Upper lobe of left lung (tissue), 6 donors: ENCODE measurements around the gene KCNG2. TPM values are rescaled to one million over a fixed set of nuclear protein-coding genes. Genes with fewer than 3 reads are reported as not detected.
A peak's percentile ranks its signal among the peaks of the same experiment; 100 is the strongest.

Experiments used
- ATAC-seq, 2 donors: fragments of 200-7000 bp; cut with Tn5 transposase; one replicate each; pipeline ENCODE4 v1.9.1; 2022; ENCODE audit warnings: mild to moderate bottlenecking in 2 of 2, moderate library complexity in 2 of 2; ENCODE audit not compliant: low FRiP score in 2 of 2
- DNase-seq, 2 donors: peaks; one replicate each; pipeline ENCODE4 v3.0.0-alpha.2; 2019 to 2020
- H3K27ac ChIP-seq, 4 donors: fragments of 200-600 bp; sonication (generic); one replicate each; pipeline ENCODE4 v1.5.1; 2016 to 2019
- H3K27me3 ChIP-seq, 4 donors: fragments of 200-600 bp; sonication (generic); one replicate each; pipeline ENCODE4 v1.5.1; 2017 to 2019
- H3K36me3 ChIP-seq, 4 donors: fragments of 200-600 bp; sonication (generic); one replicate each; pipeline ENCODE4 v1.5.1; 2016 to 2019
- H3K4me1 ChIP-seq, 4 donors: fragments of 200-600 bp; sonication (generic); one replicate each; pipeline ENCODE4 v1.5.1; 2018 to 2019
- H3K4me3 ChIP-seq, 4 donors: fragments of 200-600 bp; sonication (generic); one replicate each; pipeline ENCODE4 v1.5.1; 2017 to 2019; ENCODE audit warnings: mild to moderate bottlenecking in 2 of 4, moderate library complexity in 1 of 4
- H3K9me3 ChIP-seq, 4 donors: fragments of 200-600 bp; sonication (generic); one replicate each; pipeline ENCODE4 v1.5.1; 2018 to 2019
- EP300 ChIP-seq, 4 donors: sonication (generic); formaldehyde crosslinking; IDR thresholded peaks; one replicate each; pipeline ENCODE4 v1.5.1; 2017; ENCODE audit warnings: antibody characterized with exemption in 4 of 4, control low read depth in 2 of 4
- POLR2A ChIP-seq, 4 donors: fragments of 450-650 bp; IDR thresholded peaks; one replicate each; pipeline ENCODE4 v1.5.1; 2016 to 2017; ENCODE audit warnings: antibody characterized with exemption in 4 of 4, mild to moderate bottlenecking in 2 of 4
- POLR2AphosphoS5 ChIP-seq, 2 donors: sonication (generic); formaldehyde crosslinking; IDR thresholded peaks; one replicate each; pipeline ENCODE4 v1.5.1; 2017; ENCODE audit warnings: antibody characterized with exemption in 2 of 2
- WGBS, 2 donors: methylation state at CpG; one replicate each; pipeline ENCODE4 v1.1.5; 2017 to 2018; 5-methylcytosine and 5-hydroxymethylcytosine counted together
- total RNA-seq, 6 donors: library from RNA; depleted of rRNA in 4 of 6; stranded (reverse); fragments of >200 nt in 4 of 6; gene quantifications; one replicate each; pipeline versions ENCODE4 v1.1.0 to v1.2.1, GENCODE V29; 2016 to 2021
- TF ChIP-seq, protein P1 (sequence below), 6 experiments: fragments of 450-650 bp in 4 of 6; fragments of 200-600 bp in 2 of 6; sonication (generic) in 2 of 6; IDR thresholded peaks; one replicate each; pipeline ENCODE4 v1.5.1; 2016 to 2019; ENCODE audit warnings: antibody characterized with exemption in 6 of 6
- donor health status: DM: no; HTN: no; CAD: no; lungs with moderate emphysema.
- donor health status: DM: no; HTN: yes; CAD: no; lungs with severe emphysema.

The KCNG2 gene
- total RNA-seq, 6 donors from 2014 or later, result 0.49 to 1.1 (median 0.73) TPM; not detected in 2

DNA sequence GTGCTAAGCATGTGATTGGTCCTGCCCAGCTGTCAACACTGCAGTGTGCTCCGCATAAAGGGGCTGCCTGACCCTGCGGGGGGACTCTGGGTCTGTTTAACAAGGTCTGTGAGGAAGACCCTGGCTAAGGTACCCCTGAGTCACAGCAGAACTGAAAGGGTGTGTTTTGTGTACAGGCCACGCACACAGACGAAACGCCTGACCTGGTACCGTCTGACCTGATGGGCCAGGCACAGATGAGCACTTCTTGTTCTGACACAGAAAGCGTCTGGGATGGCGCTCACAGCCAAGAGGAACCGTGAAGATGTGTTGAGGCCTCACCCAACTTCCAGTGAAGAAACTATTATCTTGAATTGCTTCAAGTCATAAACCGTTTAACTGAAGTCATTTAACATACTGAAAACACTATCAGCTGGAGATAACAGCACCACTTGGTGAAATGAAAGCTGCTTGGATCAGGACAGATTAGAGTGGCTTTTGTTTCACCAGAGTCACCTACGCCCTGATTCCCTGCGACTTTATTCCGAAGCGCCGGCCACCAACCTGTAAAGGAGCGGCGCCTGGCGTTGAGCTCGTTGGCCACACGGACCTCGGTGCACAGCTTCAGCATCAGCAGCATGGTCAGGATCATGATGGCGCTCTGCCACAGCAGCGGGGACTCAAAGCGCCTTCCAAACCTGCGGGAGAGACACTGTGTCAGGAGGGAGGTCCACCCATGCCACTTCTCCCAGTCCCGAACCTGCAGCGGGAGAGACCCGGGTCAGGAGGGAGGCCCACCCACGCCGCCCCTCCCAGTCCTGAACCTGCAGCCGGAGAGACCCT, 145.3 kb downstream of the KCNG2 start:
- TF ChIP-seq, protein P1, sequence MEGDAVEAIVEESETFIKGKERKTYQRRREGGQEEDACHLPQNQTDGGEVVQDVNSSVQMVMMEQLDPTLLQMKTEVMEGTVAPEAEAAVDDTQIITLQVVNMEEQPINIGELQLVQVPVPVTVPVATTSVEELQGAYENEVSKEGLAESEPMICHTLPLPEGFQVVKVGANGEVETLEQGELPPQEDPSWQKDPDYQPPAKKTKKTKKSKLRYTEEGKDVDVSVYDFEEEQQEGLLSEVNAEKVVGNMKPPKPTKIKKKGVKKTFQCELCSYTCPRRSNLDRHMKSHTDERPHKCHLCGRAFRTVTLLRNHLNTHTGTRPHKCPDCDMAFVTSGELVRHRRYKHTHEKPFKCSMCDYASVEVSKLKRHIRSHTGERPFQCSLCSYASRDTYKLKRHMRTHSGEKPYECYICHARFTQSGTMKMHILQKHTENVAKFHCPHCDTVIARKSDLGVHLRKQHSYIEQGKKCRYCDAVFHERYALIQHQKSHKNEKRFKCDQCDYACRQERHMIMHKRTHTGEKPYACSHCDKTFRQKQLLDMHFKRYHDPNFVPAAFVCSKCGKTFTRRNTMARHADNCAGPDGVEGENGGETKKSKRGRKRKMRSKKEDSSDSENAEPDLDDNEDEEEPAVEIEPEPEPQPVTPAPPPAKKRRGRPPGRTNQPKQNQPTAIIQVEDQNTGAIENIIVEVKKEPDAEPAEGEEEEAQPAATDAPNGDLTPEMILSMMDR (IDR thresholded peaks at IDR 0.05), result no peak
- TF ChIP-seq POLR2A (IDR thresholded peaks at IDR 0.05) (no peak), EP300 (IDR thresholded peaks at IDR 0.05) (no peak)
- Histone ChIP-seq H3K4me1 (peaks cover 21 to 64% (median 37%) of the 10 kb centered on the region in 4 donors), H3K4me3 (no peak overlapping the region), H3K36me3 (peaks cover 10 to 56% (median 28%) of the 10 kb centered on the region in 4 donors), H3K9me3 (no peaks in the 10 kb centered on the region), H3K27me3 (no peaks in the 10 kb centered on the region), H3K27ac (no peak overlapping the region)
- DNase-seq (peak; percentile 19 to 72), ATAC-seq (no peak)
- 89 to 90% methylated on average over 10 to 31 of the region's 31 CpGs for WGBS, 2 donors

DNA sequence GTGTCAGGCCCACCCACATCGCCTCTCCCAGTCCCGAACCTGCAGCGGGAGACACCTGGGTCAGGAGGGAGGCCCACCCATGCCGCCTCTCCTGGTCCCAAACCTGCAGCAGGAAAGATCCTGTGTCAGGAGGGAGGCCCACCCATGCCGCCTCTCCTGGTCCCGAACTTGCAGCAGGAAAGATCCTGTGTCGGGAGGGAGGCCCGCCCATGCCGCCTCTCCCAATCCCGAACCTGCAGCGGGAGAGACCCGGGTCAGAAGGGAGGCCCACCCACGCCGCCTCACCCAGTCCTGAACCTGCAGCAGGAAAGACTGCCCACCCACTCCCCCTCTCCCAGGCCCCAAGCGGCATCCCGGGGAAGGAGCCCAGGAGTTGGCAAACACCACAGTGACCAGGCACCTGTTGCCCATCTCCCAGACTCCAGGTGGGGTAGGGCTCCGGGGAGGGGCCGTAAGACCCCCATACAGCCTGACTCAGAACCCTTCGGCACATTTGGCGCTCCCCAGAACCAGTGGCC, 145.9 kb downstream of the KCNG2 start:
- Histone ChIP-seq H3K9me3 (no peaks in the 10 kb centered on the region), H3K4me3 (no peak overlapping the region), H3K4me1 (peaks cover 26 to 66% (median 39%) of the 10 kb centered on the region in 4 donors), H3K27me3 (no peaks in the 10 kb centered on the region), H3K36me3 (peaks cover 10 to 55% (median 30%) of the 10 kb centered on the region in 4 donors), H3K27ac (no peak overlapping the region)
- DNase-seq (no peak), ATAC-seq (no peak)
- WGBS, 2 donors, result 88 to 89% methylated on average over 3 to 16 of the region's 20 CpGs
- TF ChIP-seq EP300 (IDR thresholded peaks at IDR 0.05), result no peak
- no peak for TF ChIP-seq POLR2A (IDR thresholded peaks at IDR 0.05)
- no peak for TF ChIP-seq POLR2AphosphoS5 (IDR thresholded peaks at IDR 0.05)
- TF ChIP-seq, protein P1 (IDR thresholded peaks at IDR 0.05), result no peak

DNA sequence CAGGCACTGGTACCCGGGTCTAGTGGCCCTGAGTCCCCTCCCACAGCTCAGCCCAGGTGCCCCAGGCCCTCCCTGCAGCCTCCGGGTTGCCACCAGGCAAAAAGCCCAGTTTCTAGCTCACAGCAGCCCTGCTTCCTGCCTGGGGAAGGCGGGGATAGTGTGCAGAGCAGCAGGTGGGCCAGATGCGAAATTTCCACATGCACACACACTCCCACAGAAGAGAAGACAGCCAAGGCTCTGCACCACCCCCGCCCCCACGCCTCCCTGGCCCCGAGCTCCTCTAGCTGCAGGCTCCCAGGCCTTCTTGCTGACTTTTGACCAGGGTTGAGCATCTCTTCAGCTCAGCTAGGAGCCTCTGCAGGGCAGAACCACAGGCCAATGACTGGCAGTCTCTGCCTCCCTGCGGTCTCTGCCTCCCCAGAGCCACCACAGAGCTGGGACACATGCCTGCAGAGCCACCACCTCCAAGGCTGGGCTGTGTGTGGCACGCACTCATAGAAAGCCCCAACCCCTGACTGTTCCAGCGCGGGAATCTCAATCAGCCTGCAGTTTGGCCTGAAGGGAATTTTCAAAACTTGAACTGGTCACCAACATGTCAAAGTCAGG, 146.5 kb downstream of the KCNG2 start:
- Histone ChIP-seq H3K4me3 (no peak overlapping the region), H3K36me3 (peaks cover 10 to 58% (median 34%) of the 10 kb centered on the region in 4 donors), H3K4me1 (peaks cover 30 to 66% (median 43%) of the 10 kb centered on the region in 4 donors), H3K9me3 (no peaks in the 10 kb centered on the region), H3K27me3 (no peaks in the 10 kb centered on the region), H3K27ac (no peak overlapping the region)
- WGBS, 2 donors, result 69 to 80% methylated on average over 6 to 10 of the region's 11 CpGs
- DNase-seq, result peak; percentile 15 to 43
- no peak for ATAC-seq
- no peak for TF ChIP-seq POLR2AphosphoS5 (IDR thresholded peaks at IDR 0.05)
- TF ChIP-seq EP300 (IDR thresholded peaks at IDR 0.05), result no peak

DNA sequence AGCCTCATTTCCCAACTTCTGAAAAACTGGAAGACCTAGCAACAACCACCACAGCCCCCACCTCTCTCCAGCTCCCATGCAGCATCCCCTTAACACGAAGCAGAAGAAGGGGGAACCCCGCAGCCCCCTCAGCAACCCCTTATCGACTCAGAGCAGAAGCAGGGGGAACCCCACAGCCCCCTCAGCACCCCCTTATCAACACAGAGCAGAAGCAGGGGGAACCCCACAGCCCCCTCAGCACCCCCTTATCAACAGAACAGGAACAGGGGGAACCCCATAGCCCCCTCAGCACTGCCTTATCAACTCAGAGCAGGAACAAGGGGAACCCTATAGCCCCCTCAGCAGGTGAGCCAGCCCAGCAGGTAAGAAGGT, 147.0 kb downstream of the KCNG2 start:
- Histone ChIP-seq H3K27ac (peak overlapping the region in 1 of 4 donors; percentile 26), H3K4me3 (no peak overlapping the region), H3K36me3 (peaks cover 10 to 56% (median 34%) of the 10 kb centered on the region in 4 donors), H3K4me1 (peaks cover 35 to 68% (median 48%) of the 10 kb centered on the region in 4 donors), H3K27me3 (no peaks in the 10 kb centered on the region), H3K9me3 (no peaks in the 10 kb centered on the region)
- TF ChIP-seq, protein P1 (IDR thresholded peaks at IDR 0.05), result no peak
- no peak for TF ChIP-seq POLR2A (IDR thresholded peaks at IDR 0.05)
- TF ChIP-seq POLR2AphosphoS5 (IDR thresholded peaks at IDR 0.05), result no peak
- no peak for TF ChIP-seq EP300 (IDR thresholded peaks at IDR 0.05)
- WGBS, 2 donors, result 44 to 48% methylated on average over 1 to 3 of the region's 3 CpGs
- DNase-seq (peak in 1 of 2 donors; percentile 17), ATAC-seq (no peak)
